OCI-M1 (cell line): Measurements from ENCODE around the gene LPAR6.
"Not testable (repeated sequence)": the region's sequence is repeated elsewhere in the genome, so short reads cannot be mapped to it uniquely, and the experiment has no call there.

Source experiments
- DNase-seq: peaks from one replicate; lab custom pipeline; 2025; lab: John Stamatoyannopoulos, UW

Gene LPAR6

GRCh38 chr13:48412881-48413351 is at the start of gene LPAR6:
Gene LPAR6 (minus strand): TSS chr13:48413113. CDS start chr13:48412423, 690 bp downstream.
- DNase-seq: peak; percentile 59

- no peak for DNase-seq
Measured at GRCh38 chr13:48457578-48458242, 44.8 kb upstream of the LPAR6 start.

- no peak for DNase-seq
Measured at GRCh38 chr13:48456546-48456945, 43.6 kb upstream of the LPAR6 start.

- DNase-seq: peak; percentile 37
Measured at GRCh38 chr13:48451196-48451595, 38.3 kb upstream of the LPAR6 start.

- DNase-seq: no peak
Measured at GRCh38 chr13:48449656-48450055, 36.7 kb upstream of the LPAR6 start.

GRCh38 chr13:48448959-48449614 is 36.2 kb upstream of the LPAR6 start:
- DNase-seq: peak; percentile 68

- no peak for DNase-seq
Measured at GRCh38 chr13:48448285-48448958, 35.5 kb upstream of the LPAR6 start.

GRCh38 chr13:48446464-48446863 is 33.6 kb upstream of the LPAR6 start:
- DNase-seq: no peak

- DNase-seq: no peak
Measured at GRCh38 chr13:48443442-48444208, 30.7 kb upstream of the LPAR6 start.

- no peak for DNase-seq
Measured at GRCh38 chr13:48437371-48437770, 24.5 kb upstream of the LPAR6 start.

- DNase-seq: no peak
Measured at GRCh38 chr13:48436661-48437288, 23.9 kb upstream of the LPAR6 start.

GRCh38 chr13:48434200-48434599 is 21.3 kb upstream of the LPAR6 start:
- no peak for DNase-seq

GRCh38 chr13:48431987-48432615 is 19.2 kb upstream of the LPAR6 start:
- no peak for DNase-seq

GRCh38 chr13:48431431-48431830 is 18.5 kb upstream of the LPAR6 start:
- no peak for DNase-seq

GRCh38 chr13:48429886-48430285 is 17.0 kb upstream of the LPAR6 start:
- no peak for DNase-seq

- DNase-seq: no peak
Measured at GRCh38 chr13:48429036-48429435, 16.1 kb upstream of the LPAR6 start.

GRCh38 chr13:48426755-48427298 is 13.9 kb upstream of the LPAR6 start:
- DNase-seq: not testable (repeated sequence)

- no peak for DNase-seq
Measured at GRCh38 chr13:48426052-48426451, 13.1 kb upstream of the LPAR6 start.

- no peak for DNase-seq
Measured at GRCh38 chr13:48424212-48424611, 11.3 kb upstream of the LPAR6 start.

GRCh38 chr13:48422003-48422402 is 9.1 kb upstream of the LPAR6 start:
- not testable (repeated sequence) for DNase-seq

GRCh38 chr13:48415516-48415915 is 2.6 kb upstream of the LPAR6 start:
- DNase-seq: no peak
